H1 (cell line): ENCODE results near the gene EMX1. TPM values are rescaled to one million over a fixed set of nuclear protein-coding genes. Genes with fewer than 3 reads are reported as not detected.
A peak's percentile ranks its signal among the peaks of the same experiment; 100 is the strongest.

ENCODE experiments used
- CTCF ChIA-PET: fragments of 300-600 bp; sonication (Branson Sonifier 250); formaldehyde crosslinking; loops from one replicate; lab custom pipeline; 2021; ENCODE audit not compliant: partially characterized antibody; lab: Charles Lee
- POLR2A ChIA-PET: fragments of 300-600 bp; sonication (Branson Sonifier 250); formaldehyde crosslinking; loops from one replicate; lab custom pipeline; 2021; ENCODE audit warnings: inconsistent platforms; ENCODE audit not compliant: partially characterized antibody; lab: Charles Lee
- DNase-seq, 2 experiments: peaks; one replicate each; pipeline versions ENCODE4 v3.0.0 to v3.0.0-alpha.2; 2010 to 2022; ENCODE audit warnings: low spot score in 2 of 2, low read depth in 1 of 2, mixed read lengths in 1 of 2
- FAIRE-seq: peaks from 2 replicates; lab custom pipeline; 2011; peaks lifted over from hg19 to GRCh38; lab: Jason Lieb, UNC
- H2AFZ ChIP-seq: 2 replicates; pipeline ENCODE4 v1.8.1; 2012; ENCODE audit warnings: low read length, inconsistent platforms
- H2AK5ac ChIP-seq: 2 replicates; pipeline ENCODE4 v1.6.1; 2013; ENCODE audit warnings: low read depth, low read length
- H2BK120ac ChIP-seq: replicated peaks from 2 replicates; pipeline ENCODE3; 2013; ENCODE audit warnings: low read depth, low read length, inconsistent platforms
- H2BK12ac ChIP-seq: 2 replicates; pipeline ENCODE4 v1.6.1; 2013; ENCODE audit warnings: low read depth, low read length
- H2BK15ac ChIP-seq: 2 replicates; pipeline ENCODE4 v1.6.1; 2013; ENCODE audit warnings: low read length
- H2BK20ac ChIP-seq: 2 replicates; pipeline ENCODE4 v1.6.1; 2013; ENCODE audit warnings: low read length
- H2BK5ac ChIP-seq: 2 replicates; pipeline ENCODE4 v1.6.1; 2013; ENCODE audit warnings: low read depth, low read length
- H3K14ac ChIP-seq: 2 replicates; pipeline ENCODE4 v1.6.1; 2013; ENCODE audit warnings: inconsistent platforms; ENCODE audit not compliant: insufficient read length
- H3K18ac ChIP-seq: 2 replicates; pipeline ENCODE4 v1.6.1; 2013; ENCODE audit warnings: low read length; ENCODE audit errors: extremely low read depth
- H3K23ac ChIP-seq: 2 replicates; pipeline ENCODE4 v1.6.1; 2013; ENCODE audit warnings: inconsistent platforms; ENCODE audit not compliant: insufficient read length
- H3K23me2 ChIP-seq: 2 replicates; pipeline ENCODE4 v1.6.1; 2013; ENCODE audit warnings: low read depth, low read length
- H3K27ac ChIP-seq: 2 replicates; pipeline ENCODE4 v1.6.1; 2011; ENCODE audit warnings: low read depth, low read length, inconsistent platforms
- H3K27me3 ChIP-seq, 4 experiments: replicated peaks in 1 of 4; 1 replicate in 1 of 4; 2 replicates in 3 of 4; pipeline versions ENCODE4 v1.6.1 to v1.8.1; 2011 to 2013; ENCODE audit warnings: low read length in 3 of 4, mild to moderate bottlenecking in 3 of 4, inconsistent platforms in 2 of 4, mixed read lengths in 2 of 4, moderate library complexity in 1 of 4; ENCODE audit not compliant: control insufficient read depth in 3 of 4, insufficient read depth in 3 of 4; ENCODE audit errors: extremely low read depth in 1 of 4
- H3K36me3 ChIP-seq, 4 experiments: 2 replicates each; pipeline versions ENCODE4 v1.6.1 to v1.8.1; 2011 to 2013; ENCODE audit warnings: mild to moderate bottlenecking in 4 of 4, low read length in 3 of 4, moderate library complexity in 2 of 4, control low read depth in 1 of 4, inconsistent platforms in 1 of 4; ENCODE audit not compliant: insufficient read depth in 4 of 4, control insufficient read depth in 2 of 4
- H3K4ac ChIP-seq: replicated peaks from 2 replicates; pipeline ENCODE3; 2013; ENCODE audit warnings: low read length, low read depth, mixed read lengths, inconsistent platforms; ENCODE audit not compliant: insufficient read length
- H3K4me1 ChIP-seq, 4 experiments: replicated peaks in 1 of 4; 1 replicate in 1 of 4; 2 replicates in 3 of 4; pipeline versions ENCODE4 v1.6.1 to v1.8.1; 2011 to 2013; ENCODE audit warnings: low read length in 3 of 4, inconsistent platforms in 2 of 4, mixed read lengths in 1 of 4; ENCODE audit not compliant: insufficient read depth in 4 of 4, control insufficient read depth in 3 of 4
- H3K4me2 ChIP-seq, 2 experiments: 2 replicates each; pipeline versions ENCODE4 v1.6.1 to v1.8.1; 2011 to 2013; ENCODE audit warnings: low read depth in 2 of 2, low read length in 2 of 2, control low read depth in 1 of 2, inconsistent platforms in 1 of 2, mild to moderate bottlenecking in 1 of 2; ENCODE audit not compliant: insufficient read depth in 1 of 2
- H3K4me3 ChIP-seq, 4 experiments: fragments of 200-600, 300-600 bp in 1 of 4; sonication (generic), shearing (Covaris generic), sonication (Bioruptor Twin) in 1 of 4; 2 replicates each; pipeline versions ENCODE4 v1.5.1 to v1.8.1; 2011 to 2016; ENCODE audit warnings: low read length in 4 of 4, low read depth in 3 of 4, control low read depth in 2 of 4, inconsistent platforms in 2 of 4, mild to moderate bottlenecking in 2 of 4, mixed read lengths in 1 of 4, moderate library complexity in 1 of 4; ENCODE audit not compliant: insufficient read depth in 2 of 4; ENCODE audit errors: extremely low read depth in 1 of 4
- H3K56ac ChIP-seq: replicated peaks from 2 replicates; pipeline ENCODE3; 2013; ENCODE audit warnings: low read depth, mild to moderate bottlenecking, mixed read lengths, low read length, inconsistent platforms; ENCODE audit not compliant: insufficient read length
- H3K79me1 ChIP-seq: 2 replicates; pipeline ENCODE4 v1.6.1; 2013; ENCODE audit warnings: low read depth, low read length, control low read depth
- H3K79me2 ChIP-seq, 2 experiments: 2 replicates each; pipeline versions ENCODE4 v1.6.1 to v1.8.1; 2012 to 2013; ENCODE audit warnings: low read length in 2 of 2, mild to moderate bottlenecking in 2 of 2, inconsistent platforms in 1 of 2; ENCODE audit not compliant: insufficient read depth in 2 of 2, control insufficient read depth in 1 of 2
- H3K9ac ChIP-seq, 4 experiments: replicated peaks in 1 of 4; 1 replicate in 1 of 4; 2 replicates in 3 of 4; pipeline versions ENCODE4 v1.6.1 to v1.8.1; 2011 to 2013; ENCODE audit warnings: low read depth in 3 of 4, low read length in 3 of 4, control low read depth in 2 of 4, mild to moderate bottlenecking in 2 of 4, moderate library complexity in 2 of 4, inconsistent platforms in 1 of 4; ENCODE audit errors: extremely low read depth in 1 of 4
- H3K9me3 ChIP-seq, 2 experiments: 2 replicates each; pipeline versions ENCODE4 v1.6.1 to v1.8.1; 2012 to 2013; ENCODE audit warnings: mild to moderate bottlenecking in 2 of 2, moderate library complexity in 2 of 2, control low read depth in 1 of 2, inconsistent platforms in 1 of 2, low read depth in 1 of 2, low read length in 1 of 2, mixed read lengths in 1 of 2; ENCODE audit not compliant: insufficient read depth in 2 of 2
- H4K20me1 ChIP-seq, 2 experiments: replicated peaks in 1 of 2; 2 replicates each; pipeline versions ENCODE3 to v1.8.1; 2011 to 2013; ENCODE audit warnings: inconsistent platforms in 2 of 2, low read length in 2 of 2, mild to moderate bottlenecking in 1 of 2; ENCODE audit not compliant: insufficient read depth in 2 of 2, control insufficient read depth in 1 of 2
- H4K5ac ChIP-seq: 2 replicates; pipeline ENCODE4 v1.6.1; 2013; ENCODE audit warnings: low read length, low read depth, mixed read lengths, inconsistent platforms; ENCODE audit not compliant: insufficient read length
- H4K8ac ChIP-seq: 2 replicates; pipeline ENCODE4 v1.8.0; 2013; ENCODE audit warnings: mild to moderate bottlenecking, moderate library complexity, low read length, inconsistent platforms; ENCODE audit not compliant: insufficient read depth; ENCODE audit errors: extremely low read depth
- H4K91ac ChIP-seq: replicated peaks from 2 replicates; pipeline ENCODE3; 2013; ENCODE audit warnings: low read length, mixed read lengths, inconsistent platforms; ENCODE audit not compliant: insufficient read length
- SRF ChIP-seq: IDR thresholded peaks from 2 replicates; pipeline ENCODE4 v1.6.1; 2011; ENCODE audit warnings: mild to moderate bottlenecking, low read depth, low read length, moderate library complexity
- WGBS, 2 experiments: shearing (Covaris generic) in 1 of 2; methylation state at CpG; one replicate each; pipeline versions ENCODE4 v1.1.6 to v1.1.7; 2013 to 2015; ENCODE audit warnings: low lambda C conversion rate in 2 of 2, mixed read lengths in 2 of 2, inconsistent platforms in 1 of 2, low coverage in 1 of 2, missing lambda C conversion rate in 1 of 2; ENCODE audit not compliant: insufficient replicate concordance in 2 of 2, insufficient coverage in 1 of 2, insufficient read length in 1 of 2; ENCODE audit errors: extremely low coverage in 1 of 2, missing lambda C conversion rate in 1 of 2; 5-methylcytosine and 5-hydroxymethylcytosine counted together
- polyA plus RNA-seq, 7 experiments: library from polyadenylated mRNA; depleted of rRNA in 3 of 7; stranded (reverse) in 5 of 7; unstranded in 2 of 7; fragments of >200 nt in 5 of 7; fragments of 200-250 nt in 2 of 7; gene quantifications; 1 replicate in 5 of 7; 2 replicates in 1 of 7; 4 replicates in 1 of 7; pipeline versions ENCODE4 v1.2.1 to v1.2.3, GENCODE V29; 2011 to 2013; ENCODE audit warnings: missing spikeins in 2 of 7, mixed read lengths in 2 of 7
- total RNA-seq: library from RNA; stranded (reverse); fragmentation: NEBNext Ultra II Directional; extraction: Animal tissue kit (Norgen Biotek cat#: 25700); gene quantifications from 2 replicates; pipeline ENCODE4 v1.2.1, GENCODE V29; 2021

The EMX1 gene
- total and polyA plus RNA-seq, 2 of the 8 experiments (the other 6 are each of a cell fraction or from before 2014, with no cell fraction given): 2.4 to 4.9 TPM

GRCh38 chr2:72956936-72957335, 39.6 kb downstream of the EMX1 start:
- Histone ChIP-seq H3K36me3 (no peaks in the 10 kb centered on the region), H3K56ac (no peak overlapping the region), H4K91ac (no peak overlapping the region), H3K23me2 (no peaks in the 10 kb centered on the region), H4K20me1 (no peaks in the 10 kb centered on the region), H2BK5ac (no peak overlapping the region; the same call in 1 of the 2 replicates), H3K4me2 (no peak overlapping the region), H3K4ac (no peak overlapping the region), H2BK12ac (0 out of 2 replicates have a peak overlapping the region, but pooled peaks have one; percentile 9), H3K23ac (no peak overlapping the region), H3K18ac (no peak overlapping the region), H2BK120ac (no peak overlapping the region), H3K27me3 (peaks cover 0 to 5% (median 0%) of the 10 kb centered on the region in 4 experiments; a peak in 2 of 7 replicates), H3K79me1 (no peaks in the 10 kb centered on the region; the same call in 1 of the 2 replicates), H3K9me3 (no peaks in the 10 kb centered on the region), H3K4me1 (peaks cover 4 to 14% (median 7%) of the 10 kb centered on the region in 4 experiments), H3K79me2 (no peaks in the 10 kb centered on the region), H3K14ac (no peak overlapping the region), H3K27ac (no peak overlapping the region), H2BK20ac (no peak overlapping the region; the same call in 1 of the 2 replicates), H4K5ac (no peak overlapping the region), H4K8ac (no peak overlapping the region), H2AFZ (no peak overlapping the region), H2BK15ac (no peak overlapping the region), H3K4me3 (no peak overlapping the region), H3K9ac (no peak overlapping the region), H2AK5ac (no peak overlapping the region)
- DNase-seq (no peak), FAIRE-seq (no peak)
- CTCF ChIA-PET: interaction anchor here (0.6 to 2.6 kb wide), 5 partner anchors 17 to 77 kb away, joined by 3 to 9 read pairs (median 7); partner anchors contain the start of gene SPR
- POLR2A ChIA-PET: no interaction called here
- WGBS, 2 experiments: 88% methylated on average over 3 of the region's 3 CpGs; no CpG with 5 or more reads in 1 of the 2 experiments
- TF ChIP-seq SRF: no peak
